ENCODE measurements around the gene IGSF9B. TPM values are rescaled to one million over a fixed set of nuclear protein-coding genes. Genes with fewer than 3 reads are reported as not detected.

The IGSF9B gene
- total and polyA plus RNA-seq, 9 of the 15 experiments (the other 6 are each of a cell fraction or from before 2014, with no cell fraction given): 0.09 TPM; not detected in 8

DNA sequence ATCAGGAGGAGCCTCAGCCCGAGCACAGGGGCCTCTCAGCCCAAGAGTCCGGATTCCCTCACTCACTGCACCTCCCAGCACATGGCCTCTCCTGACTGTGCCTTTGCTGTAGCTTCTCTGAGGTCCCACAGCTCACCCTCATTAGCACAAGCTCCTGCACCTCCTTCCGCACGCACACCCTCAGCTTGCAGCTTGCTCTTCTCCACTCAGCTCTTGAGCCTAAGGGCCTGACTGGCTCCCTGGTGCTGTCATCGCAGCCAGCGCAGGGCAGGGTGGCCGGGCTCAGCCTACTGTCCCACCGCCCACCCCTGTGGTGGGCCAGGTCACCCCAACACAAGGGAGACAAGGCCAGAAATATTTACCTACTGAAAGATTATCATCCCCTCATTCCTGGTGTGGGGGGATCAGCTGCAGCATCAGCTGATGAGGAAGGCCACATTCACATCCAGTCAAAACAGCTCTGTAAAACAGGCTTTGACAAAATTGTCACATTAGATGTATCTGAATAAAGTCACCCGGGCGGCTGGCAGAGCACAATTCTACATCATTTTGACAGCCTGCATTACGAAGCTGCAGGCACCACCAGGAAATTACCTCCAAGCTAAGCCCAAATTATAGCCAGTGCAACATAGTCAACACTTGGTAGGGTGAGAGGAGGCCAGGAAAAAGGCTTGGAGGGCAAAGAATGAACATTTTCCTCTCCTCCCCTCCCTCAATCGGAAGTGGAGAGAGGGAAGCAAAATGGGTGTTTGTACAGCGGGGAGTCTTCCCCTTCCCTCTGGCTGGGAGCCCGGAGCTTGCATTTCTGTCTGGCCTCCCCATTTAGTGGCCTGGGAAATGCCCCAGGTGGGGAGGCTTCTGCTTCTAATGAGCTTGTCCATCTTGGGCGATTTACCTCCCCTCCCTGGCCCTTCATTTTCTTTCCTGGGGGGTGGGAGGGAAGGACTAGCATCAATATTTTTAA, 29.5 kb upstream of the IGSF9B start:
- Histone ChIP-seq H4K20me1 (replicated peaks; ENCODE audit: control insufficient read depth, insufficient read depth, low read length) (peaks cover 4% of the 10 kb centered on the region; the same call in 1 of the 2 replicates), H3K4me3 (no peak overlapping the region), H2AFZ (ENCODE audit: low read depth, low read length) (no peak overlapping the region), H3K36me3 (ENCODE audit: control insufficient read depth, insufficient read depth, low read length) (no peaks in the 10 kb centered on the region), H3K27me3 (ENCODE audit: control insufficient read depth in 2 of 2, insufficient read depth in 2 of 2, low read length in 2 of 2) (peaks cover 23 to 83% of the 10 kb centered on the region in 2 experiments; a peak in 4 of 5 replicates), H3K27ac (ENCODE audit: extremely low read depth, low read depth, low read length) (no peak overlapping the region), H3K4me1 (replicated peaks in 1 of 2; ENCODE audit: control insufficient read depth in 2 of 2, insufficient read depth in 2 of 2, low read length in 2 of 2) (no peaks in the 10 kb centered on the region), H3K79me2 (ENCODE audit: control insufficient read depth, insufficient read depth, low read length) (no peaks in the 10 kb centered on the region), H3K4me2 (ENCODE audit: insufficient read depth, low read length) (no peak overlapping the region), H3K9me3 (replicated peaks; ENCODE audit: control insufficient read depth, insufficient read depth, low read depth, low read length) (no peaks in the 10 kb centered on the region), H3K9ac (ENCODE audit: insufficient read depth in 1 of 2, low read depth in 2 of 2, low read length in 2 of 2) (no peak overlapping the region), H3K9me1 (ENCODE audit: control insufficient read depth, insufficient read depth, low read length) (peaks cover 3% of the 10 kb centered on the region)
- intact Hi-C loops (cut with micrococcal nuclease): no loop called here
- POLR2A ChIA-PET: interaction anchor here (0.7 kb wide), 2 partner anchors 45 to 386 kb away, joined by 3 read pairs; no protein-coding TSS in a partner anchor
- TF ChIP-seq MXI1 (IDR thresholded peaks at IDR 0.05; ENCODE audit: low read depth, low read length) (no peak), HNRNPK (IDR thresholded peaks at IDR 0.05; ENCODE audit: low read depth, low read length, poor library complexity, severe bottlenecking) (no peak), ZC3H8 (IDR thresholded peaks at IDR 0.05) (no peak), CHD2 (IDR thresholded peaks at IDR 0.05; ENCODE audit: low read depth, low read length) (no peak), HCFC1 (IDR thresholded peaks at IDR 0.05; ENCODE audit: low read depth, low read length) (no peak), PTTG1 (tag; IDR thresholded peaks at IDR 0.05; ENCODE audit: low read depth) (no peak), ZNF551 (CRISPR knock-in tag; IDR thresholded peaks at IDR 0.05) (no peak), POLR3G (IDR thresholded peaks at IDR 0.05; ENCODE audit: extremely low read depth, insufficient read length, insufficient replicate concordance) (no peak), MYNN (IDR thresholded peaks at IDR 0.05) (no peak), MYNN (CRISPR knock-in tag; IDR thresholded peaks at IDR 0.05) (no peak), CTBP1 (IDR thresholded peaks at IDR 0.05; ENCODE audit: borderline replicate concordance) (no peak), MECOM (CRISPR knock-in tag; IDR thresholded peaks at IDR 0.05) (no peak), ZNF197 (CRISPR knock-in tag; IDR thresholded peaks at IDR 0.05; ENCODE audit: low read depth) (no peak), SMAD4 (CRISPR knock-in tag; conservative IDR thresholded peaks at IDR 0.05) (no peak), GMEB1 (CRISPR knock-in tag; IDR thresholded peaks at IDR 0.05) (no peak)
- TF ChIP-seq, protein P1, sequence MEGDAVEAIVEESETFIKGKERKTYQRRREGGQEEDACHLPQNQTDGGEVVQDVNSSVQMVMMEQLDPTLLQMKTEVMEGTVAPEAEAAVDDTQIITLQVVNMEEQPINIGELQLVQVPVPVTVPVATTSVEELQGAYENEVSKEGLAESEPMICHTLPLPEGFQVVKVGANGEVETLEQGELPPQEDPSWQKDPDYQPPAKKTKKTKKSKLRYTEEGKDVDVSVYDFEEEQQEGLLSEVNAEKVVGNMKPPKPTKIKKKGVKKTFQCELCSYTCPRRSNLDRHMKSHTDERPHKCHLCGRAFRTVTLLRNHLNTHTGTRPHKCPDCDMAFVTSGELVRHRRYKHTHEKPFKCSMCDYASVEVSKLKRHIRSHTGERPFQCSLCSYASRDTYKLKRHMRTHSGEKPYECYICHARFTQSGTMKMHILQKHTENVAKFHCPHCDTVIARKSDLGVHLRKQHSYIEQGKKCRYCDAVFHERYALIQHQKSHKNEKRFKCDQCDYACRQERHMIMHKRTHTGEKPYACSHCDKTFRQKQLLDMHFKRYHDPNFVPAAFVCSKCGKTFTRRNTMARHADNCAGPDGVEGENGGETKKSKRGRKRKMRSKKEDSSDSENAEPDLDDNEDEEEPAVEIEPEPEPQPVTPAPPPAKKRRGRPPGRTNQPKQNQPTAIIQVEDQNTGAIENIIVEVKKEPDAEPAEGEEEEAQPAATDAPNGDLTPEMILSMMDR (IDR thresholded peaks at IDR 0.05 in 2 of 3, conservative IDR thresholded peaks at IDR 0.05 in 1 of 3; ENCODE audit: insufficient read depth in 2 of 3, low read depth in 1 of 3, low read length in 3 of 3): no peak
- no TSS peak for BruUV-seq (replicated peaks)
- CTCF ChIA-PET (ENCODE audit: low intra/inter-chr PET ratio): no interaction called here
- in situ Hi-C loops (cut with MboI): no loop called here
- FAIRE-seq (no peak), ATAC-seq (no peak), DNase-seq (ENCODE audit: extremely low read depth in 1 of 4, low spot score in 3 of 4) (no peak)
- 8% methylated on average over 14 of the region's 15 CpGs for WGBS (ENCODE audit: insufficient coverage, low coverage, missing lambda C conversion rate)
